HL-60/S4 treated with phorbol 12-myristate 13-acetate at 8.2 ng/mL for 4 days and 3 days (cell line): Measurements from ENCODE around the gene RAB24.
"Not testable (repeated sequence)": the region's sequence is repeated elsewhere in the genome, so short reads cannot be mapped to it uniquely, and the experiment has no call there.

Source experiments
- in situ Hi-C: fragments of 300-500 bp; cut with MboI; formaldehyde crosslinking; loops from 2 replicates; pipeline ENCODE4 v1.15.0; 2022; ENCODE audit warnings: low sequenced_read_pairs

RAB24 gene

DNA sequence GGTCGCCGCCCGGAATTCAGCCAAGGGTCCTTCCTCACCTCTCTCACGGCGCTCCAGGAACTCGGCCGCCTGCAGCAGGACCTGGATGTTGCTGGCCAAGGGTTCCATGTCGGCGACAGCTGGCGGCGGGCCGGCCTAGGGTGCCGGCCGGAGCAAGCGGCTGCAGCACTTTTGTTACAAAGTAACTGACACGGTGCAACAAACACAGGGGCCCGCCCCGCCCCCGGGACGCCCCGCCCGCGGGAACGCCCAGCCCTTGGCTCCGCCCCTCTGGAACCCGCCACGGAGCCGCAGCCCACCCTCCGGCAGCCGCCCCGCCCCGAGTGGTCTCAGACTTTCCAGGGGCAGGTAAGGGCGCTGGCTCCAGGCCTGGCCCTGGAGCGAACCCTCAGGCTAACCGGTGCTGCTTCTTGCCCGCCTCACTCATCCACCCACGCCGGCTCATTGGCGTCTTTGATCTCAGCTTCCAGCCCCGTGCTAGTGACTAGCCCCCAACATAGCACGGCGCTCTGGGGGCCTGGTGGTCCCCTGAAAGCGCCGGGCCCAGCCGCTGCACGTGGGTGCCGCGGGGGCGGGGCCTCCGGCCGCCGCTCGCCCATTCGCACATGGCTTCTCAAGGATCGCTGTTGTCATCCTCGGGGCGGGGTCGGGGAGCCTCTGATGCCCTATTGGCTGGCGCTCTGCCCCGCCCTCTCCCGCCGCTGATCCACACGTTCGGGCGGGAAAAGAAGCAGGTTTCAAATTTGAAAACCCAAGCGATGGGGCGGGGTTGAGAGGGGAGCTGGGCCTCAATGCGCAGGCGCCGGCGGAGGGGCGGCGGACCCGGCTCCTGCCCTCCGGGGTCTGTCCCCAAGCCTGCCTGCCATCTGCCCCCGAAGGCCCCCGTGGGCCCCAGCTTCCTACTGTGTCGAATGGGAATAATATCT, 8.5 kb upstream of the RAB24 start, which contains the start of gene MXD3:
MXD3 (minus strand) TSS at position 176 of the 926 bp plus-strand sequence; CDS start at position 108, 68 bp downstream.
- in situ Hi-C loops, result no loop called here

GRCh38 chr5:177311392-177311722, 7.8 kb upstream of the RAB24 start:
- in situ Hi-C loops, result no loop called here

- in situ Hi-C loops, result no loop called here
These were observed 7.4 kb upstream of the RAB24 start for GRCh38 chr5:177310757-177311391.

DNA sequence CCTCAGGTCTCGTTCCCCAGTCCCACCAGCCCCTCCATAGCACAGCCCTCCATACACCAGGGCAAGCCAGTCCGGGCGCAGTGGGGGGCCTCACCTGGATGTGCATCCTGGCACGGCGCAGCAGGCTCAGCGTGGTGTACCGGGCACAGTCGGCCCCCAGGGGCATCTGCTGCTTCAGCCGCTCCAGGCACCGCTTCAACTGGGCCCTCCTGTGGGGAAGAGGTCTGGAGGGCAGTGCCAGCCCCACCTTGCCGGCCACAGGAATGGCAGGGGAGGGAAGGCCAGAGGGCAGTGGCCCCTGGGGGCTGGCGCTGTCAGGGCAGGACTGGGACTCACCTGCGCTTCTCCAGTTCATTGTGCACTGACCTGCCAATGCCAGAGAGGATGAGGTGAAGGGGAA, 6.8 kb upstream of the RAB24 start:
- in situ Hi-C loops, result no loop called here

DNA sequence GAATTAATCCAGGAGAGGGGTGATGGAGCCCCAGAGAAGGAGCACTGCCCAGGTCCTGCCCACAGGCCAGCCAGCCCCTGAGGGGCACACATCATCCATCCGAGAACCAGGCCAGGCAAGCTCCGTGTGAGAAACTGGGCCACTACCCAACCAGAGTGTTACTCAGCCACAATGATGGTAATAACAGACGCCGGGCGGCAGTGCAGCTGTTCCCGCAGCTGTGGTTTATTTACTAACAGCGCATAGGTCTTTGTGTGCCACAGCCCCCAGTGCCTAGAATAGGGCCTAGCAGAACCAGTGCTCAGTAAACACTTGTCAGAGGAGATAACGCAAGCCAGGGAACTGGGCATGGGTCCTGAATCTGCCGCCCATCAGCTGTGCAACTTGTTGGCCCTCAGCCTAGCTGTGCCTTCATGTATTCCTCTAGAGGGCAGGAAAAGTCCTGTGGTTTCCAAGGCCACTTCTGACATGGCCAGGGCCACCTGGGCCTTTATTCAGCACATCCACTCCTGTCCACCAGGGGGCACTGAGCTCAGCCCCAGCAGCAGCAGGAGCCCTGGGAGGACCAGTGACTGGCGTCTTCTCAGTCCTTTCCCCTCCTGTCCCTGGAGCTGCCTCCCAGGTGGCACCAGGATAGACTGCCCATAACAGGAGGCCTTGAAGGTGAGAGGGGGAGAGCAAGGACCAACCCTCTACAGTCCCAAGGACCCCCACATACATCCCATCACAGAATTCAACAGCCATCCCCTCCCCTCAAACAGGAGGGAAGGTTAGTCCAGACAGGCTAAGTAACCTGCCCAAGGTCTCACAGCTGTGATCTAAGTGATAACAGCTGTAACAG, 6.1 kb upstream of the RAB24 start:
- in situ Hi-C loops, result no loop called here

GRCh38 chr5:177308740-177309139, 5.2 kb upstream of the RAB24 start:
- in situ Hi-C loops, result no loop called here

- in situ Hi-C loops, result no loop called here
These were observed 4.2 kb upstream of the RAB24 start for GRCh38 chr5:177307544-177308363.

- in situ Hi-C loops, result no loop called here
These were observed 3.4 kb upstream of the RAB24 start for GRCh38 chr5:177306674-177307543.

DNA sequence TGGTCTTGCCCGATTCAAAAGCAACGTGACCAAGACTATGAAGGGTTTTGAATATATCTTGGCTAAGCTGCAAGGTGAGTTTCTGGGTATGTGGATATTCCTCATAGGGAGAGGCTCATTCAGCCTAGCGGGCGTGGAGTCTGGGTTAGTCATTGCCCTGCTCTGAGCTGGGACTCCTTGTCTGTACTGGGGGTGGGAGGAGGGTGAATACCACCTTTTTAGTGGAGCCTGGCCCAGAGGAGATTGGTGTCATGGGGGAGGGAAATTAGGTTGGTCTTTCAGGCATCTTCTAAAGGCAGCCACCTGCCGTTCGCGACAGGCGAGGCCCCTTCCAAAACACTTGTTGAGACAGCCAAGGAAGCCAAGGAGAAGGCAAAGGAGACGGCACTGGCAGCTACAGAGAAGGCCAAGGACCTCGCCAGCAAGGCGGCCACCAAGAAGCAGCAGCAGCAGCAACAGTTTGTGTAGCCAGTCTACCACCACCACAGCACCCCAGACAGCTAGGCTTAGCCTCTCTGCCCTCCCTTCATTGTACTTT, 2.7 kb upstream of the RAB24 start:
- in situ Hi-C loops, result not testable (repeated sequence)

GRCh38 chr5:177304392-177305119, 1.0 kb upstream of the RAB24 start:
- in situ Hi-C loops, result no loop called here

DNA sequence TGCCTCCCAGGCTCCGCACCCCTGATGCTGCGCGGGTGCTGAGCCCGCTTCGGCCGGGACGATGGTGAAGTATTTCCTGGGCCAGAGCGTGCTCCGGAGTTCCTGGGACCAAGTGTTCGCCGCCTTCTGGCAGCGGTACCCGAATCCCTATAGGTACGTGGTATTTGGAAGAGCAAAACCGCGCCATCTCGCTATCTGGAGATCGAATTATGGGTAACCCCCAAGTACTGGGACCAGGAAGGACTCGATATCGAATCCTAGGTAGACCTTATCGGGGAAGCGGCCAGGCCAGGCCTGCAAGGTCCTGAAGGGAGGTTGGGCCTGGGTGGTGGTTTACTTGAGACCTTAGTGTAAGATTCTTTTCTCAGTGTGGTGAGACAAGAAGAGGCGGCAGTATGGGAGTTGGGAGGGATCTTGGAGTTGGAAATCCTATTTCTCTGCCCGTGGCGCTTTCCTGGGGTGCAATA, 439 bp upstream of the RAB24 start:
- in situ Hi-C loops, result no loop called here

GRCh38 chr5:177302354-177303110, 987 bp downstream of the RAB24 start:
- in situ Hi-C loops, result no loop called here

- in situ Hi-C loops, result no loop called here
These were observed 1.9 kb downstream of the RAB24 start for GRCh38 chr5:177301503-177302165.

GRCh38 chr5:177300951-177301350, 2.6 kb downstream of the RAB24 start:
- in situ Hi-C loops, result no loop called here

DNA sequence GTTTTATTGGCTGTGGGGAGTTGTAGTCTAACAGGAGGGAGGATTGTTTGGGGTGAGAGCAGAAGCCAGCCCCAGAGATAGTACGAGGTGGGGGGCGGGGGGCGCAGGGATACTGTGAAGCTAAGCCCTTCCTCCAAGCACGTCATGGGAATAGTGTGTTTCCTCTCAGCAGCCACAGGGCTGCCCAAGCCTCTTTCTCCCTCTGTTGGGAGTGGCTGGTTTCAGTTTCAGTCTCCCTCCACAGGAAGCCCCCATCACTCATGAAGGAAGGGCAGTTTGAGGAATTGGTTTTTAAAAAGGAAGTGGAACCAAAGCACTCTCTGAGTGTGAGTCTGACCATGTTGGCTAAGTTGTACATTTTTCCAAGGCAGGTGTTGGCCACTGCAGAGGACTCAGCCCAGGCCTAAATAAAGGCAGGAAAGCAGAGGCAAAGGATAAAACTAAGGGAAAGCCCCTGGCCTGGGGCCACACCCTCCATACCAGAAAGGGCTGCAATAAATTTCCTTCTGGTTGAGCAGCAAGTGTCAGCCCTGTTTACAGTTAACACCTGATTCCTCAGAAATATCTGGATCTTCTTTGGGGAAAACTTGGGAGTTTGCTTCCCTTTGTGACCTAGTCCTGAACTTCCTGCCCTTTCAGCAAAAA, 3.2 kb downstream of the RAB24 start:
- in situ Hi-C loops, result no loop called here

- in situ Hi-C loops, result no loop called here
These were observed 3.8 kb downstream of the RAB24 start for GRCh38 chr5:177299697-177300096.

GRCh38 chr5:177297922-177298321, 5.6 kb downstream of the RAB24 start:
- in situ Hi-C loops, result no loop called here
